HG03066 (cell line): ENCODE measurements around the gene KMT2B.
A peak's percentile ranks its signal among the peaks of the same experiment; 100 is the strongest.

ENCODE experiments used
- ATAC-seq: cut with Tn5 transposase; IDR thresholded peaks from one replicate; pipeline ENCODE4 v1.9.1; 2021; ENCODE audit warnings: low read depth; ENCODE audit not compliant: unreplicated experiment

Gene KMT2B

DNA sequence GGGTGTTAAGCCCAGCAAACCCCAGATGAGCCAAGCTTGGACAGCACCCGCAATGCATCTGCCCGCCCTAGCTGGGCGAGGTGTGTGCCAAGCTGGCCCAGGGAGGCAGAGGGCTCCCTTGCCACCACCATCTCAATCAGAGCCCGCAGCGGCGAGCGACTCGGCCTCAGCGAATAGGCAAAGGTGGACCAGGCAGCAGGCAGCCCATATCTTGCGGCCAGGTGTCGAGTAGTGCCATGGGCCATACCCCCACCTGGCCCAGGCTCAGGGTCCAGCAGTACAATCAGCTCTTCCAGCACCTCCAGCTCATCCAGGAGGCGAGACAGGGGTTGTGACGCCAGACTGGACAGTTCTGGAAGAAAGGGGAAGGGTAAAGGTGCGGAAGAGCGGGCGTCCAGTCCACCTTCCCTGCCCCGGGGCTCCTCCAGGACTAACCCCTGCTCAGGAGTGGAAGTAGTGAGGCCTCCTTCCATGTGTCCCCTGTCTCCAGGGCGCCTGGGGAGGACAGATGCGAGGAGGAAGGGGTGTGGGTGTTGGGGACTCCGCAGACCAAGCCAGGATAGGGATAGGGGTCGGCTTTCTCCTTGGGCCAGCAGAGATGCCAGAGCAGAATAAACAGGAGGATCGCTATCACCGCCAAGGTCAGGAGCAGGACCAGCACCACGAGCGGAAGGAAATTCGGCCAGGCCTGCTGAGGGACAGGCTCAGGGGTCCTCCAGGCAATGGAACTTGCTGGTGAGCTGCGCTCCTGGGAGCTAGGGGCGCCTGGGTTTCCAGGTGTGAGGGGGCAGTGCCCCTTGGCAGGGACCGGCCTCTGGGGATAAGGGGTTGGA is 21.7 kb downstream of the KMT2B start:
- no peak for ATAC-seq

DNA sequence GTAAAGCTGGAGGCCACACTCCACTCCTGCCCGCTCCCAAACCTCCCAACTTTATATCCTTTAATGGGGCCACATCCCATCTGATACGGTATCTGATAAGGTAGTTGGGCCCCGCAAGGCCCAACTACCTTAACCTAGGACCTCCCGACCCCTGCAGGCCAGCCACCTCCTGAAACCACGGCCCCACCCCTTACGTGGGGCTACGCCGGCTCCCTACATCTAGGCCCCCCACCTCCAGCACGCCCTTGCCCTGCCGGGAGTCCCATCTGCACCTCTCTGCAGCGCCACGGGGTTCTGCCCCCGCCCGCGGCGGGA is 22.3 kb downstream of the KMT2B start:
- no peak for ATAC-seq

DNA sequence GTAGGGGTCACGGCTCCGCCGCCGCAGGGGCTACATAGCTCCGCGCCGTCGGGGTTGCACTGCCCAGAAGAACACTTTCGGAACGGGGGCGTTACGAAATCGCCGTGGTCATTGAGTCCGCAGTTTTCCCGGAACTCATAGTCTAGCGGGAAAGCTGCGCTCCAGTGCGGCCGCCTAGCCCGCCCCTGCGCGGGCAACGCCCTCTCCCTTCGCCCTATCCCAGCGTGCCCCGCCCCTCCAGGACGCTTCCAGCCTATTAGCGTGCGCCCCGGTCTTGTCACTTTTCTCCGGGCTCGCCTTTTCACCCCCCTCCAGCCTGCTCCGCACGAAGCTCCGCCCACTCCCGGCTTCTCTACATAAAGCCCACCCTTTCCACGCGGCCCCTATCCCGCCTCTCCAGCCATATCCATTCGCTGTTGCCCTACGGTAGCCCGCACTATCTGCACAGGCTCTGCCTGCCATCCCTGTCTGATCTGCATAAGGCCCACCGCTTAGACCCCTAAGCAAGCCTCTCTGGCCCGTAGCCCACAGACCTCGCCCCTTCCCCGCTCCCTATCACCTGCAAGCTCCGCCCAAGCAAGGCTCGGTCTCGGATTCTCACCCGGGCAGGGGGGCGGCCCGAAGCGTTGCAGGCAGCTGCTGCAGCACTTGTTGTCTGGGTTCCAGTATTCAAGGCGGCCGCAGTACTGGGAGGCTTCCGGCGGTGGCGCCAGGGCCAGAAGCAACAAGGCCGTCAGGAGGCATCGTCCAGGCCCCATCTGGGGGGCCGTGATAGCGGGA is 22.8 kb downstream of the KMT2B start:
- ATAC-seq: peak; percentile 56

DNA sequence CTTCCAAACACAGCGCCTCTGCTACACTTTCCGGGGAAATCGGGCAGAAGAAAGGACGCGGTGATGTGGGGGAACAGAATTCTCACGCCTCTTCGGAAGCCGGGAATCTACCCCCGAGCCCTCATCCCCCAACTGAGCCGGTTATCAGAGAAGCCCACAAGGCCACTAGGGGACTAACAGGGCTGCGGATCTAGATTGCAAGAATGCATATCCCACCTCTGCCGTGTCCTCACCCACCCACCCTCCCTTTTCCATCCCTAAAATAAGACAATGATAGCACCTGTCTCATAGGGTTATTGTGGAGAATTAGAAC is 23.4 kb downstream of the KMT2B start:
- ATAC-seq: no peak

DNA sequence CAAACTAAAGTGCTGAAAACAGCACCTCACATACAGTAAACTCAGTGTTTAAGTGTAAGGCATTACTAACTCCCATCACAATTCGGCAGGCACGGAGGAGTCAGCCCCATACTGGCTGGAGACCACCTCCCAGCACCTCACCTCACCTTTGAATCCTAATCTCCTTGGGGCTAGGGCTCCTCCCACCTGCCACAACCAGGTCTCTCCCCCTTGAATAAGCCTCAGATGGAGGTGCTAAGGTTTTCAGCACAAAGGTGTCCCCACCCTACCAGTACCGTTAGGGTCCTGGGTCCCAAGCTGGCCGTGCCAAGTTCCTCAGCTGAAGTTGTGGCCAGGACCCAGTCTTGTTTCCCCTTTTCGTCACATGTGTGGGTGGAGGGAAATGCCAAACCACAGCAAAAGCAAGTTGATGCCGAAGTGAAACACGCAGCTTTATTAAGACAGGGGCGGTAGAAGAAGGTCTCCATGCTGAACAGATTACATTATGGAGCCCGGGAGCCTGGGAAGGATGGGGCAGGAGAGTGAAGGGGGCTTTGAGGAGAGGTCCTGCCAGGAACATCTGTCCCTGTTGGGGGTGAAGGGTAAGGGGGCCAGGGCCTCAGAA is 24.4 kb downstream of the KMT2B start, which contains the start of gene IGFLR1:
TSS of gene IGFLR1 (minus strand) at position 332 of the 604 bp plus-strand sequence. CDS start 1,272 bp downstream, outside the sequence.
- no peak for ATAC-seq

DNA sequence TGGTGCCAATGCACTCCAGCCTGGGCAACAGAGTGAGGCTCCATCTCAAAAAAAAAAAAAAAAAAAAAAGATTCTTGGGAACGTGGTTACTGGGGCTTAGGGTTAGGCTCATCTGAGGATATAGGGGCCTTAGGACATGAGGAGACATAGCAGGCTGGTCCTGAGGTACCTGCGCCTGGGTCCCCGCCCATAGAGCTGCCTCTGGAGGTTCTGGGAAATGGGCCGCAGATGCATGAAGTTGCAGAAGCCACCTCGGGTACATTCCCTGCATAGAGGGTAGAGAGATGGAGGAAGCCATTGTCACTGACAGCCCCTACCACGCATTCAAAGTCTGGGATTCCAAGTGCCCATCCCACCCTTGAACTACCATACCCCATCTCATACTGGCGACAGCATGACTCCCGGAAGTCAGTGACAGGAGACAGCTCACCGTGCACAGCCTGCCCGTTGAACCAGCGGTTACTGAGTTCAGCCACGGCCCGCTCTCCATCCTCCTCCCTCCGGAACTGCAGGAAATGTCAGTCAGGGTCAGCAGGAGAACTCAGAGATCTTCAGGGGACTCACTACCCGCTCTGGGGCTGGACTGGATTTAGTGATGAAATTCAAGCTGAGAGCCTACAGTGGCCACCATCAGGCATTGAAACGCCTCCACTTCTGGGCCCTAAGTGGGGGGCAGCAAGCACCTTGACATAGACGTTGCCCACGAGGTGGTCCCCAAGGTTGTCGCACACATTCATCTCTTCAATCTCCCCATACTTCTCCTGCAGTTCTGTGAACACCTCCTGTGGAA is 26.0 kb downstream of the KMT2B start:
- no peak for ATAC-seq

DNA sequence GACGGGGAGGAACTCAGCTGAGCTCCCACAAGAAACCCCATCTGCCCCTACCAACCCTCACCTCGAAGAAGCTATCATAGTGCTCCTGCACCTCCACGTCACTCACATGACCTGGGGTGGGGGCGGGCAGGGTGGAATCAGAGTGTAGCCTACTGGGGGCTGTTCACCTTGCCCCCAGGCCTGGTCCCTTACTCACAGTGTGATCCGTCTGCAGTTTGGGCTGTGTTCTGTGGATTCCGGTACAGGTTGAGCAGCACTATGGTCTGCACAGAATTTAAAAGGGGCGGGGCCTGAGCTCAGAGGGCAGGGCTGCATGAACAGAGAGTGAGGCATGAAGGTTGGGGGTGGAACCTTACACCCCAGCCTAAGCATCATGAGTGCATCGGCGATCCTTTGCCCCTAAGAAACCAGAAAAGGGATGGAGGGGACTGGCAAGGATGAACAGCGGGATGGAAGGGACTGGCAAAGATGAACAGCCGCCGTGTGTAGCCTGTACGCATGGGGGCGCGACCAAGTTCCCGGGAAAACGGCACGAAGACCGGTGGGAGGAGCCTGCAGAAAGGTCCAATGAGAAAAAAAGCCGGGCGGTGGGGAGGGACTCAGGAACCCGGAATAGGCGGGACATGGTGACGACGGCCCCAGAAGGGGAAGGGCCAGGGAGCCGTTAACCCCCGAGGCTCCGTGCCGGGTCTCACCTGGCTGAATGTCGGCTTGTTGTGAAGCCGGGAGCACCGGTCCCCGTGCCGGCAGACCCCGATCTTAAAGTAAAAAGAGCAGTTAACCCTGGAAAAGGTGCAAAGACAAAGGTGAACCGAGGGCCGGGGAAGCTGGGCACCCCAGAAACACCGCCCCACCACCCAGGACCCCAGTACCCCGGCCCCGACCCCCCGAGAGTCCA is 26.9 kb downstream of the KMT2B start:
- ATAC-seq: no peak

DNA sequence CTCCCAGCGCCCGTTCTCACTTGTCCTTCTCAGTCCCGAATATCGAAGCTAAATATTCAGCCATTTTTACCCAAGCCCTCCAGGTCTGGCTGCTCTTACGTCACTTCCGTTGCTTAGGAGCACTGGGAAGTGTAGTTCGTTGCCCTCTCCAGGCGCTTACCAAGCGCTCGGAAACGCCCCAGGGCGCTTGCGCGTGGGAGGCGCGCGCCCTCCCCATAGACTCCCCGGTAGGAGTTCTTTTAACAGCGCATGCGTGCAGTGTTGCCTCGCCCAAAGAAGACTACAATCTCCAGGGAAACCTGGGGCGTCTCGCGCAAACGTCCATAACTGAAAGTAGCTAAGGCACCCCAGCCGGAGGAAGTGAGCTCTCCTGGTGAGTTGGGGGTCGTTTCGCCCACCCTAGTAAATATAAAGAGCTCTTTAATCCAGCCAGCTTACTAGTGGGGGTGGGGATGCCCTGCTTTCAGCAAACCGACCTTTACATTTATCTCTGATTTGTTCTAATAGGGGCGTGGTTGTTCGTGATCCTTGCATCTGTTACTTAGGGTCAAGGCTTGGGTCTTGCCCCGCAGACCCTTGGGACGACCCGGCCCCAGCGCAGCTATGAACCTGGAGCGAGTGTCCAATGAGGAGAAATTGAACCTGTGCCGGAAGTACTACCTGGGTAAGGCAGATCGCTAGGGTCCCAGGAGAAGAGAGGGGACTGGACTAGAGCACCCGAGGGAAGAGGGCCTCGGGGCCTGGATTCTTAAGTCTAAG is 27.7 kb downstream of the KMT2B start, which contains the start of the genes PSENEN and U2AF1L4:
TSS of gene PSENEN (plus strand) at position 324 of the 759 bp plus-strand sequence. CDS start at position 604, 280 bp downstream.
TSS of gene U2AF1L4 (minus strand) at position 91 of the 759 bp plus-strand sequence. CDS start at position 64, 27 bp downstream.
- peak; percentile 34 for ATAC-seq

DNA sequence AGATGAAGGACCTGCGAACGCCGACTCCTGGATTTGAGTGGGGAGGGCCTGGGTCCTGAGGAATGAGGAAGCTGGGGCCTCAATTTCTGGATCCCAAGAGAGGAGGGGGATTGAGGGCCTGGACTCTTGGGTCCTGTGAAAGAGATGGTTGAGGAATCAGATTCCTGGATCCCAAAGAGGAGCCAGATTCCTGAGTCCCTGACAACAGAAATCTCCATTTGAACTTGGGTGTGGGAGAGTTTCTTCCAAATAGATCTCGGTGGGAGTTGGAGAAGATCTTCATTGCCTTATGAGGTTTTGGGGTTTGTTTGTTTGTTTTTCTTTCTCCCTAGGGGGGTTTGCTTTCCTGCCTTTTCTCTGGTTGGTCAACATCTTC is 28.3 kb downstream of the KMT2B start:
- no peak for ATAC-seq

DNA sequence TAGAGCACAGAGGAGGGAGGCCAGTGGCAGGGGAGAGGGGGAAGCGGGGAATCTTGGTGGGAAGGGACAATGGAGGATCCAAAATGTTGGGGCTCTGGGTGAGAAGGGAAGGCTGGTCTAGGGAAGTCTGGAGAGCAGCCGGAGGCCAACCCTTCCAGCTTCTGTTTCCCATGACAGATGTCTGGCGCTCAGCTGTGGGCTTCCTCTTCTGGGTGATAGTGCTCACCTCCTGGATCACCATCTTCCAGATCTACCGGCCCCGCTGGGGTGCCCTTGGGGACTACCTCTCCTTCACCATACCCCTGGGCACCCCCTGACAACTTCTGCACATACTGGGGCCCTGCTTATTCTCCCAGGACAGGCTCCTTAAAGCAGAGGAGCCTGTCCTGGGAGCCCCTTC is 28.7 kb downstream of the KMT2B start:
- no peak for ATAC-seq

DNA sequence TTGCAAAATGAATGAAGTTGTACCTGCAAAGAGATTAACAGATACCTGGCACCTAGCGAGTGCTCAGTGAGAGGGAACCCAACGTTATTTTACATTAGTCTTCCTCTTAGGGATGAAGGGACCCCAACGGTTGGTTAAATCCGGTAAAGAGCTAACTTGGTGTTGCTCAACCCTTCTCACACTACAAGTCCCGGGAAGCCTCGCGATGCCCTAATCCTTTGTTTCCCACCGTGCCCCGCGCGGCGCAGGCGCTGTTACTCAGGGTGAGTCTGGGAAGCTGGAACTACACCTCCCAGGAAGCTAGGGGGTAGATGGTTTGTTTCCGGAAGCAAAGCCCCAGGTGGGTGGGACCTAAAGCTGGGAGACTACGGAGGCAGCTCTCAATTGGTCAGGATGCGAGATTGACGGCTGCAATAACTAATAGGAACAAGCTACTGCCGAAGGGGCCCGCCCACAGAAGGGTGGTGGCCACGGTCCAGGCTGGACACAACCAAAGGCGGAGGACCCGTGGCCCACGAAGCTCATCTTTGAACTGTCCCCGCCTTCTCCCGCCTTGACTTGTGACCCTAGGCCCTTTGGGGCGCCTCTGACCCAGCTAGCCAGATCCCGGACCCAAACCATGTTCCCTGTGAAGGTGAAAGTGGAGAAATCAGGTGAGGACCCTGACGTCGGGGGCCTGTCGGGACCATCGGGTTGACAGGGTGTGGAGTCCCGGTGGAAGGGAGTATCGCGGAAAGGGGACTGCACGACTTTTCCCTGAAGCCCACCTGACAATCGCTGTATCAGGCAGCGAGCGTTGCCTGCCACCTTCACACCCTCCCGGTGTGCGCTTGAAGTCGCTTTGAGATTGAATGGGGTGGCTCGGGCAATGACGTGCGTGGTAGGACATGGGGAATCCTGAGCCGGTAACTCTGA is 30.6 kb downstream of the KMT2B start, which contains the start of gene LIN37:
TSS of gene LIN37 (plus strand) at position 471 of the 915 bp plus-strand sequence. CDS start at position 620, 149 bp downstream.
- ATAC-seq: peak; percentile 67

DNA sequence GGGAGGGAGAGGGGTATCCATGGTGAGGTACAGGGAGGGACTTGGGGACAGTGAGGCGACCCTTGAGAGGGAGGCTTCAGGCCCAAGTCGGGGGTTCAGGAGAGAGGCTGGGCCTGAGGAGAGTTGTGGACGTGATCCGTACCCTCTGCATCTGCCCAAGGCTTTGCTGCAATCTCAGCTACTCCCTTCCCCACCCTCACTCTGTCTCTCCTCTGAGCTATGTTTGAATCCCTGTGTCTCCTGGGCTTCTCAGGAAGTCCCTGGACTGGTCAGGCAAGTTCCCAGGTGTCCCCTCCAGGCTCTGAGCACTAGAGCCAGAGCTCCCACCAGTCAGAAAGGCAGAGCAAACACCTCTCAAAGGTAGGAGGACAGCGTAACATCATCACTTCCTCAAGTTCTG is 32.4 kb downstream of the KMT2B start:
- no peak for ATAC-seq

DNA sequence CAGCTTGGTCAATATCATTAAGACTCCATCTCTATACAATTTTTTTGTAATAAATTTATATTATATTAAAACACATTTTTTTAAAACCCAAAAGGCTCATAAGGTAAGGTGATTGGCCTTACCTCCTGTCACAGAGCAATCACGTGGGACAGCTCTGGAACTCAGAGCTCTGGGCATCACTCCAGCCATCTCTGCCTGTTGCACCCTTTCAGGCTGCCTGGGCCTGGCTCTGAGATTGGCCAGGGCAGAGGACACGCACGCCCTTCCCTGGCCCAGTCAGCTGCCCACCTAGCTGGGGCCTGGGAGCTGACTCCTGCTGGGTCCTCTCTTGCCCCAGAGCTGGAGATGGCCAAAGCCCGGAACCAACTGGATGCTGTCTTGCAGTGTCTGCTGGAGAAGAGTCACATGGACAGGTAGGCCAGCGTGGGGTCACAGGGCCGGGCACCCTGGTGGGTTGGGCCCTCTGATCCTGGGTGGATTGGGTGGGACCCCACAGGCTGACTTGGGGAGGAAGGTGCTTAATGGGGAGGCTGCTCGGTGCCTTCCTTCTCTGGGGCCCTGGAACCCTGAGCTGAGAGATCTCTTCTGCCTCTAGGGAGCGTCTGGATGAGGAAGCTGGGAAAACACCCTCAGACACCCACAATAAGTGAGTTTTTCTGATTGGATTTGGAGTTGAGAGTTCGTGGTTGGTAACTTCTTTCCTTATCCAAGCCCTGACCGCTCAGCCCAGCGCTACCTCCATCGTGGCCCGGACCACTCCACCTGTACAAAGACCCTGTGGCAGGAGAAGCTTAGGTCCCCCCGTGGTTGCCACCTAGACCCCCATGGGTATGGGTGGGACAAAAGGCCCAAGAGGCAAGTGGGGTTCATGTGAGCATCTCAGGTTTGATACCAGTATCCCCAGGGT is 34.3 kb downstream of the KMT2B start:
- ATAC-seq: no peak

DNA sequence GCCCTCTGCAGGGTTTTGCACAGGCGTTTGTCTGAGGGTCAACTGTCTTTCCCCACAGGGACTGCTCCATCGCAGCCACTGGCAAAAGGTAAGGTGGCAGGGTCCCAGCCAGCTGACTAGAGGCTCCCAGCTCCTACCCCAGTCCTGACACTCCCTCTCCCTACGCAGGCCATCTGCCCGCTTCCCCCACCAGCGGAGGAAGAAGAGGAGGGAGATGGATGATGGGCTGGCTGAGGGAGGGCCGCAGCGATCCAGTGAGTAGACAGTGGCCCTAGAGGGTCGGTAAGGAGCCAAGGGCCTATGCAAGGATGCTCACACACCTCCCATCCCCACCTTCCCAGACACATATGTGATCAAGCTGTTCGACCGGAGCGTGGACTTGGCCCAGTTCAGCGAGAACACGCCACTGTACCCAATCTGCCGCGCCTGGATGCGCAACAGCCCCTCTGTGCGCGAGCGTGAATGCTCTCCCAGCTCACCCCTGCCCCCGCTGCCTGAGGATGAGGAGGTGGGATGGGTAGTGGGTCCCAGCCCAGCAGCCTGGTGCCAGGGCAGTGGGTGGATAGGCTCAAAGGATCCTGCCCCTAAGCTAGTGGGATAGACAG is 35.0 kb downstream of the KMT2B start:
- no peak for ATAC-seq

DNA sequence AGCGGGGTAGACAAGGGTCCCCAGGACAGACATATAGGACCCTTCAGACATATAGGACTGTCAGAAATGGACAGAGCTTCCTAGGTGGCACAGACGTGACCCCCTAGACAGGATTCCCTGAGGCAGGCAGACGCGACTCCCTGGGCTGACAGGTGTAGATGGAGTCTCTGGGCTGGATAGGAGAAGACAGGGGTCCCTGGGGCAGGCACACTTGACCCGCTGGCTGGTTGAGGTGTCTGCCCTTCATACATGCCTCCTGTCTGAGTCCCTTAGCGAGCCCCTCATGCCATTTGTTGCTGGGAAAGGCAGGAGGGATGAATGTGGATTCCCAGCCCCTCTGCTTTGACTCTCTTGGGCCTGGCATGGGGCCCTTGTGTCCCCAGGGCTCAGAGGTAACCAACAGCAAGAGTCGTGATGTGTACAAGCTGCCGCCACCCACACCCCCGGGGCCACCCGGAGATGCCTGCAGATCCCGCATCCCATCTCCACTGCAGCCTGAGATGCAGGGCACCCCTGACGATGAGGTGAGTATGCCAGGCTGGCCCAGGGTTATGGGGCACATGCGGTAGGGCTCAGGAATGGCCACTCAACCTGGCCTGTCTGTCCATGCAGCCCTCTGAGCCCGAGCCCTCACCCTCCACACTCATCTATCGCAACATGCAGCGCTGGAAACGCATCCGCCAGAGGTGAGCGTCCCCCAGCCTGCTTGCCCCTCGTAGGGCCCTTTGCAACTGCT is 36.0 kb downstream of the KMT2B start:
- ATAC-seq: no peak
